Keratinocyte (primary cell): ENCODE results near the gene TCF20.

Source experiments
- CTCF ChIP-seq, 3 experiments: IDR thresholded peaks in 1 of 3; conservative IDR thresholded peaks in 1 of 3; optimal IDR thresholded peaks in 1 of 3; 2 replicates in 2 of 3; 3 replicates in 1 of 3; pipeline versions ENCODE3 to v1.5.1; 2011; ENCODE audit warnings: low read length in 3 of 3, mild to moderate bottlenecking in 3 of 3, moderate library complexity in 2 of 3, control low read depth in 1 of 3, inconsistent platforms in 1 of 3; ENCODE audit not compliant: insufficient read depth in 2 of 3; ENCODE audit errors: extremely low read depth in 1 of 3
- EZH2 ChIP-seq: IDR thresholded peaks from one replicate; pipeline ENCODE4 v1.6.1; 2012; ENCODE audit warnings: inconsistent platforms, mild to moderate bottlenecking, low read length, moderate library complexity

- TF ChIP-seq CTCF (optimal IDR thresholded peaks at IDR 0.05 in 1 of 3, IDR thresholded peaks at IDR 0.05 in 1 of 3, conservative IDR thresholded peaks at IDR 0.05 in 1 of 3; ENCODE audit: extremely low read depth in 1 of 3, insufficient read depth in 2 of 3, low read length in 3 of 3) (no peak), EZH2 (no peak)
These were observed 21.5 kb downstream of the TCF20 start for GRCh38 chr22:42248995-42249394.
